K562 (cell line): ENCODE measurements around the gene CCDC141.

Source experiments
- BHLHE40 ChIP-seq: IDR thresholded peaks from 2 replicates; pipeline ENCODE4 v1.6.1; 2011; ENCODE audit warnings: low read length, improper control_type of control experiment
- EP300 ChIP-seq: IDR thresholded peaks from 2 replicates; pipeline ENCODE4 v1.6.1; 2012; ENCODE audit warnings: low read length, improper control_type of control experiment
- FOS ChIP-seq: IDR thresholded peaks from 3 replicates; pipeline ENCODE4 v1.6.1; 2011; ENCODE audit not compliant: insufficient read length; ENCODE audit errors: extremely low read depth
- GMEB1 ChIP-seq: fragments of 250-450 bp; sonication (Bioruptor Pico); IDR thresholded peaks from 2 replicates; pipeline ENCODE4 v1.4.0; 2020; ENCODE audit warnings: mild to moderate bottlenecking
- GTF2F1 ChIP-seq: IDR thresholded peaks from 2 replicates; pipeline ENCODE4 v1.6.1; 2011; ENCODE audit warnings: low read depth, low read length, improper control_type of control experiment
- MYNN ChIP-seq, 2 experiments: sonication (generic); formaldehyde crosslinking in 1 of 2; IDR thresholded peaks; 2 replicates each; pipeline versions ENCODE4 v1.5.0 to v1.6.1; 2016 to 2020; ENCODE audit warnings: antibody characterized with exemption in 1 of 2, missing genetic modification reagents in 1 of 2
- RBM17 ChIP-seq: fragments of 200-400 bp; formaldehyde crosslinking; IDR thresholded peaks from 2 replicates; pipeline ENCODE4 v1.6.1; 2017; ENCODE audit warnings: low read depth, mild to moderate bottlenecking, low read length, borderline replicate concordance
- TF ChIP-seq, protein P1 (sequence below), 2 experiments: IDR thresholded peaks; 2 replicates each; pipeline ENCODE4 v1.6.1; 2011; ENCODE audit warnings: borderline replicate concordance in 1 of 2, control low read depth in 1 of 2, low read depth in 1 of 2, low read length in 1 of 2, mild to moderate bottlenecking in 1 of 2, mixed read lengths in 1 of 2, moderate library complexity in 1 of 2; ENCODE audit not compliant: insufficient read depth in 1 of 2, insufficient read length in 1 of 2, poor library complexity in 1 of 2, severe bottlenecking in 1 of 2; ENCODE audit errors: extremely low read depth in 1 of 2

GRCh38 chr2:178800510-178800909 lies 249.4 kb downstream of the CCDC141 start:
- TF ChIP-seq EP300 (no peak), BHLHE40 (no peak), MYNN (IDR thresholded peaks at IDR 0.05) (no peak), MYNN (CRISPR knock-in tag; IDR thresholded peaks at IDR 0.05) (no peak), GTF2F1 (no peak), GMEB1 (no peak), FOS (no peak), RBM17 (no peak)
- TF ChIP-seq, protein P1, sequence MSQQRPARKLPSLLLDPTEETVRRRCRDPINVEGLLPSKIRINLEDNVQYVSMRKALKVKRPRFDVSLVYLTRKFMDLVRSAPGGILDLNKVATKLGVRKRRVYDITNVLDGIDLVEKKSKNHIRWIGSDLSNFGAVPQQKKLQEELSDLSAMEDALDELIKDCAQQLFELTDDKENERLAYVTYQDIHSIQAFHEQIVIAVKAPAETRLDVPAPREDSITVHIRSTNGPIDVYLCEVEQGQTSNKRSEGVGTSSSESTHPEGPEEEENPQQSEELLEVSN (IDR thresholded peaks at IDR 0.05; ENCODE audit: borderline replicate concordance in 1 of 2, extremely low read depth in 1 of 2, insufficient read depth in 1 of 2, insufficient read length in 1 of 2, low read depth in 1 of 2, low read length in 1 of 2, poor library complexity in 1 of 2, severe bottlenecking in 1 of 2) = no peak
